22Rv1 (cell line): ENCODE measurements around the gene ADAMTS3.

ENCODE experiments used
- ZFX ChIP-seq: fragments of 450-650 bp; IDR thresholded peaks from 2 replicates; pipeline ENCODE4 v1.6.1; 2017; ENCODE audit warnings: antibody characterized with exemption, borderline replicate concordance
- TF ChIP-seq, protein P1 (sequence below): fragments of 450-650 bp; IDR thresholded peaks from 2 replicates; pipeline ENCODE4 v1.5.1; 2017; ENCODE audit warnings: mild to moderate bottlenecking

- TF ChIP-seq, protein P1, sequence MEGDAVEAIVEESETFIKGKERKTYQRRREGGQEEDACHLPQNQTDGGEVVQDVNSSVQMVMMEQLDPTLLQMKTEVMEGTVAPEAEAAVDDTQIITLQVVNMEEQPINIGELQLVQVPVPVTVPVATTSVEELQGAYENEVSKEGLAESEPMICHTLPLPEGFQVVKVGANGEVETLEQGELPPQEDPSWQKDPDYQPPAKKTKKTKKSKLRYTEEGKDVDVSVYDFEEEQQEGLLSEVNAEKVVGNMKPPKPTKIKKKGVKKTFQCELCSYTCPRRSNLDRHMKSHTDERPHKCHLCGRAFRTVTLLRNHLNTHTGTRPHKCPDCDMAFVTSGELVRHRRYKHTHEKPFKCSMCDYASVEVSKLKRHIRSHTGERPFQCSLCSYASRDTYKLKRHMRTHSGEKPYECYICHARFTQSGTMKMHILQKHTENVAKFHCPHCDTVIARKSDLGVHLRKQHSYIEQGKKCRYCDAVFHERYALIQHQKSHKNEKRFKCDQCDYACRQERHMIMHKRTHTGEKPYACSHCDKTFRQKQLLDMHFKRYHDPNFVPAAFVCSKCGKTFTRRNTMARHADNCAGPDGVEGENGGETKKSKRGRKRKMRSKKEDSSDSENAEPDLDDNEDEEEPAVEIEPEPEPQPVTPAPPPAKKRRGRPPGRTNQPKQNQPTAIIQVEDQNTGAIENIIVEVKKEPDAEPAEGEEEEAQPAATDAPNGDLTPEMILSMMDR: no peak
- no peak for TF ChIP-seq ZFX
These were observed 203.0 kb downstream of the ADAMTS3 start for GRCh38 chr4:72365981-72366380.
